A549 (cell line): Measurements from ENCODE around the gene SHISA6.

Experiments used
- CHD2 ChIP-seq: fragments of 150-350 bp; IDR thresholded peaks from 2 replicates; pipeline ENCODE4 v1.6.1; 2014; ENCODE audit warnings: low read length; ENCODE audit not compliant: partially characterized antibody
- EP300 ChIP-seq, 2 experiments: fragments of >200 bp; sonication (Bioruptor Twin); formaldehyde crosslinking; IDR thresholded peaks; 2 replicates in 1 of 2; 3 replicates in 1 of 2; pipeline ENCODE4 v1.6.1; 2016 to 2017
- FOSB ChIP-seq: fragments of 250-450 bp; sonication (Bioruptor Pico); IDR thresholded peaks from 2 replicates; pipeline ENCODE4 v1.5.0; 2020; ENCODE audit warnings: mild to moderate bottlenecking, moderate library complexity
- GATA3 ChIP-seq: IDR thresholded peaks from 2 replicates; pipeline ENCODE4 v1.6.1; 2012; ENCODE audit warnings: borderline replicate concordance
- KDM1A ChIP-seq: fragments of 200-600 bp; sonication (generic); IDR thresholded peaks from 2 replicates; pipeline ENCODE4 v1.6.1; 2016; ENCODE audit warnings: low read depth, mild to moderate bottlenecking
- PHF8 ChIP-seq: fragments of 200-600 bp; sonication (generic); IDR thresholded peaks from 2 replicates; pipeline ENCODE4 v1.6.1; 2016; ENCODE audit warnings: low read depth, mild to moderate bottlenecking, antibody characterized with exemption, moderate library complexity, borderline replicate concordance
- POLR2A ChIP-seq: IDR thresholded peaks from 2 replicates; pipeline ENCODE4 v1.6.1; 2012; ENCODE audit warnings: mild to moderate bottlenecking, low read length
- RCOR1 ChIP-seq: fragments of 150-350 bp; IDR thresholded peaks from 2 replicates; pipeline ENCODE4 v1.6.1; 2014; ENCODE audit warnings: antibody characterized with exemption, low read length, low read depth
- TF ChIP-seq, protein P1 (sequence below): fragments of >200 bp; sonication (Bioruptor Twin); formaldehyde crosslinking; IDR thresholded peaks from 3 replicates; pipeline ENCODE4 v1.5.1; 2016
- TF ChIP-seq, protein P2 (sequence below): fragments of >200 bp; sonication (Bioruptor Twin); formaldehyde crosslinking; IDR thresholded peaks from 3 replicates; pipeline ENCODE4 v1.6.1; 2016
- TF ChIP-seq, protein P3 (sequence below): IDR thresholded peaks from 2 replicates; pipeline ENCODE4 v1.6.1; 2012

DNA sequence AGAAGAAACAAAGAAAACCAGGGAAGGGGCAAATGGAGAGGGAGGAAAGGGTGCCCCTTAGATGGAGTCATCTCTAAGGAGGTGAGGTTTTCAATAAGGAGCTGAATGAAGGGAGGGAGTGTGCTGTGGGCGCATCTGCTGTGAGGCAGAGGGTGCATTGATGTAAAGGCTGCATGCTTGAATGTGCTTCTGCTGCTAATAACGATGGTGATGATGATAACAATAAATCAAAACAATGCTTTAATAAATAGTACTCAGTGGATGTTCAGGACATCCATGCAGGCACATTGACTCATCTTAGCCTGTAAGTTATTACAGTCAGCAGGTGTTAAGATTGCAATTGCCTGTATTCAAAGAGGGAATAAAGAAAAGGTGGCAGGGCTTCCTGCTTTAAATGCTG, 87.8 kb downstream of the SHISA6 start:
- no peak for TF ChIP-seq CHD2
- no peak for TF ChIP-seq GATA3
- no peak for TF ChIP-seq POLR2A
- TF ChIP-seq, protein P1, sequence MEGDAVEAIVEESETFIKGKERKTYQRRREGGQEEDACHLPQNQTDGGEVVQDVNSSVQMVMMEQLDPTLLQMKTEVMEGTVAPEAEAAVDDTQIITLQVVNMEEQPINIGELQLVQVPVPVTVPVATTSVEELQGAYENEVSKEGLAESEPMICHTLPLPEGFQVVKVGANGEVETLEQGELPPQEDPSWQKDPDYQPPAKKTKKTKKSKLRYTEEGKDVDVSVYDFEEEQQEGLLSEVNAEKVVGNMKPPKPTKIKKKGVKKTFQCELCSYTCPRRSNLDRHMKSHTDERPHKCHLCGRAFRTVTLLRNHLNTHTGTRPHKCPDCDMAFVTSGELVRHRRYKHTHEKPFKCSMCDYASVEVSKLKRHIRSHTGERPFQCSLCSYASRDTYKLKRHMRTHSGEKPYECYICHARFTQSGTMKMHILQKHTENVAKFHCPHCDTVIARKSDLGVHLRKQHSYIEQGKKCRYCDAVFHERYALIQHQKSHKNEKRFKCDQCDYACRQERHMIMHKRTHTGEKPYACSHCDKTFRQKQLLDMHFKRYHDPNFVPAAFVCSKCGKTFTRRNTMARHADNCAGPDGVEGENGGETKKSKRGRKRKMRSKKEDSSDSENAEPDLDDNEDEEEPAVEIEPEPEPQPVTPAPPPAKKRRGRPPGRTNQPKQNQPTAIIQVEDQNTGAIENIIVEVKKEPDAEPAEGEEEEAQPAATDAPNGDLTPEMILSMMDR, result no peak
- TF ChIP-seq PHF8, result no peak
- TF ChIP-seq, protein P2, sequence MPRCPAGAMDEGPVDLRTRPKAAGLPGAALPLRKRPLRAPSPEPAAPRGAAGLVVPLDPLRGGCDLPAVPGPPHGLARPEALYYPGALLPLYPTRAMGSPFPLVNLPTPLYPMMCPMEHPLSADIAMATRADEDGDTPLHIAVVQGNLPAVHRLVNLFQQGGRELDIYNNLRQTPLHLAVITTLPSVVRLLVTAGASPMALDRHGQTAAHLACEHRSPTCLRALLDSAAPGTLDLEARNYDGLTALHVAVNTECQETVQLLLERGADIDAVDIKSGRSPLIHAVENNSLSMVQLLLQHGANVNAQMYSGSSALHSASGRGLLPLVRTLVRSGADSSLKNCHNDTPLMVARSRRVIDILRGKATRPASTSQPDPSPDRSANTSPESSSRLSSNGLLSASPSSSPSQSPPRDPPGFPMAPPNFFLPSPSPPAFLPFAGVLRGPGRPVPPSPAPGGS, result no peak
- no peak for TF ChIP-seq RCOR1
- no peak for TF ChIP-seq KDM1A
- TF ChIP-seq FOSB (CRISPR knock-in tag), result no peak
- no peak for TF ChIP-seq EP300 (IDR thresholded peaks at IDR 0.05)
- TF ChIP-seq, protein P3, sequence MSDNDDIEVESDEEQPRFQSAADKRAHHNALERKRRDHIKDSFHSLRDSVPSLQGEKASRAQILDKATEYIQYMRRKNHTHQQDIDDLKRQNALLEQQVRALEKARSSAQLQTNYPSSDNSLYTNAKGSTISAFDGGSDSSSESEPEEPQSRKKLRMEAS, result no peak
